ENCODE data around the gene CD34.
"Not testable (repeated sequence)": the region's sequence is repeated elsewhere in the genome, so short reads cannot be mapped to it uniquely, and the experiment has no call there.

CD34 gene

DNA sequence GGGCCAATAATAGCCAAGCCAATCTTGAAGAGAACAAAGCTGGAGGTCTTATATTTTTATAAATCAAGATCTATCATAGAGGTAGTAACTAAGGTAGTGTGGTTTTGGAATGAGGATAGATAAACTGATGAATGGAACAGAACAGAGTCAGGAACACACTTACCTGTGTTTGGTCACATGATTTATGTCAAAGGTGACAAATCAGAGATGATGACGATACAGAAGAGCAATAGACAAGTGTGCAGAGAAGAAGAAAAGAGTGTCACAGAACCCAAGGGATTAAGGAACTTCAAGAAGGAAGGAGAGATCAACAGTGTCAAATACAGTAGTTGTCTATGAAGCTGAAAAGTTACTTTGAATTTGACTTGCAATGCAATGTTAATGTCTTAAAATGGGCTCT lies 16.1 kb upstream of the CD34 start:
- no peak for DNase-seq

DNA sequence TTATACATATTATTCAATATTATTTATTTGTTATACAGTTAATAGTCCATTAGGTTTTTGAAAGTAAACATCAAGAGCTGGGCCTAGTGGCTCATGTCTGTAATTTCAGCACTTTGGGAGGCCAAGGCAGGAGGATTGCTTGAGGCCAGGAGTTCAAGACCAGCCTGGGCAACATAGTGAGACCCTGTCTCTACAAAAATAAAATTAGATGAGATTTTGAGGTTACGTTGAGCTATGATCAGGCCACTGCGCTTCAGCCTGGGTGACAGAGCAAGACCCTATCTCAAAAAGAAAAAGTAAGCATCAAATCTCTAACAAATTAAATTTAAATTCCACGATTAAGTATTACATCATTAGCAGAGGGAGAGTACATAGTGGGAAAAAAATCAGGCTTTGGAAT lies 15.0 kb upstream of the CD34 start:
- not testable (repeated sequence) for DNase-seq

DNA sequence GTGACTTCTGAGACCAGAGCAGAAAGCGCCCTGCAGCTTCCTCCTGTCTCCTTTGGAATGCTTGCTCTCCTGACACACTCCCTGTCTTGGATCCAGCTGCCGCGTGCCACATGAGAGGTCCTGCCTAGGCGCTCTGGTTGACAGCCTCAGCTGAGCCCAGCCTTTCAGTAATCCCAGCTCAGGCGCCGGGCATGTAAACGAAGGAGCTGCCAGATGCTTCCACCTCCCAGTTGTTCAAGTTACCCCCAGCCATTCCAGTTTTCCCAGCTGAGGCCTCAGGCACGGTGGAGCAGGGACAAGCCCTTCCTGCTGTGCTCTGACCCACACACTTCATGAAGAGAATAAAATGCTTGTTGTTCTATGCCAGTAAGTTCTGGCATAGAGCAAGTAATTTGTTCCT lies 14.3 kb upstream of the CD34 start:
- DNase-seq, result no peak

DNA sequence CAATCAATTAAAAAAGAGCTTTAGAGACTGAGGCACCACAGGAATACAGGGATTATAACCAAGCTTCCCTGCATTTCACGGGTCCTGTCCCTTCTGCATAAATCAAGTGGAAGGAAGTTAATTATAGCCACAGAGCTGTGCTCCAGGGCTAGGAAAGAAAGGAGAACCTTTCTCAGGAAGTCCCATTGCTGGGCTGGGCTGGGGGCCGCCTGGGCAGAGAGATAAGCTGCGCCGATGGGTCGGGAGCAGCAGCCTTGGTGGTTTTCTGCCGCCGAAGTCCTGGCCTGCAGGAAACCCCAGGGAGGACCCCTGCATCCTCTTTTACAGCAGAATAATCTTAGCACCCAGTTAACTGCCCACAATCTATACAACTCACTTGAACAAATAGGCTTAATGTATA lies 12.6 kb upstream of the CD34 start:
- DNase-seq, result peak; percentile 96

DNA sequence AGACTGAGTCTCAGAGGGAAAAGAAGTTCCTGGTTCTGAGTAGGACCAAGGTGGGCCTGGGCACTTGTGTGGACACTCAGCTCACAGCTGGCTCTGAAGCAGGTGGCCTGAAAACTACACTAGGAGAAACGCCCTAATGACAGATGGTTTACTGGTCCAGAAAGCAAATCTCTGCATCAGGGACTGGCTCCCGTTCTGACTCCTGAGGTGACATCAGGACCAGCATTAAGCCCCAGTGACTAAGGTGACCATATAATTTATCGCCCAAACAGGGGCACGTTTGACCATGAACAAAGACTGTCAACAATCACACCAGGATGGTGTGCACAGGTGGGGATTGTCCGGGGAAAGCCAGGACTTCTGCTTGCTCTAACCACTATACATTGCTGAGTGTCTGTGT lies 12.2 kb upstream of the CD34 start:
- no peak for DNase-seq

DNA sequence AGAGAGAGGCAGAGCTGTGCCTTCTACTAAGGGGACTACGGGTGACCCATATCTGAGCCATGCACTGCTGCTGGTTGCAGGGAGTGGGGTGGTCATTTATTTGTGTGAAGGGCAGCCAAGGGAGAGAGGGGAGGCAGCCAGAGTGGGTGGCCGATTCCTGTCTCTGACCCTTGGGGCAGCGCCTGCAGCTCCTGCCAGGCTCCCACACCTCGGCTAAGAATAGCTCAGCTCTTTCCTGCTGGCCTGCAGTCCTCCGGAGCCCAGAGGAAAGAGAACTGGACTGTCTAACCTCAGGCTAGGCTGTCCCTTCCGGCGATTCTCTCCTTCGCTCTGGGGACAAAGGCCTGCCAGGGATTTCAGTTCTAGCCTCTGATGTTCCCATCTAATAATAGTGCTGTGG lies 11.6 kb upstream of the CD34 start:
- DNase-seq, result no peak

DNA sequence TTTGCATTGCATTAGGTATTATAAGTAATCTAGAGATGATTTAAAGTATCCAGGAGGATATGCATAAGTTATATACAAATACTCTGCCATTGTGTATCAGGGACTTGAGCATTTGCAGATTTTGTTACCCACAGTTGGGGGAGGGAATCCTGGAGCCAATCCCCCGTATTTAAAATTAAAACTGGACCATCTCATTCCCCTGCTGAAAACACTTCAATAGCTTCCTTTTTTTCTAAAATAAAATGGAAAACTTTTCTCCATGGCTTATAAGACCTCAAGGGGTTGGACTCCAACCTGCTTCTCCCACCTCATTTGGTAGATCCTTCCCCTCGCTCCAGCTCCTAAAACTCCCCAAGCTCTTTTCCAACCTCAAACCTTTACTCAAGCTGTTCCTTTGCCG lies 10.4 kb upstream of the CD34 start:
- no peak for DNase-seq

DNA sequence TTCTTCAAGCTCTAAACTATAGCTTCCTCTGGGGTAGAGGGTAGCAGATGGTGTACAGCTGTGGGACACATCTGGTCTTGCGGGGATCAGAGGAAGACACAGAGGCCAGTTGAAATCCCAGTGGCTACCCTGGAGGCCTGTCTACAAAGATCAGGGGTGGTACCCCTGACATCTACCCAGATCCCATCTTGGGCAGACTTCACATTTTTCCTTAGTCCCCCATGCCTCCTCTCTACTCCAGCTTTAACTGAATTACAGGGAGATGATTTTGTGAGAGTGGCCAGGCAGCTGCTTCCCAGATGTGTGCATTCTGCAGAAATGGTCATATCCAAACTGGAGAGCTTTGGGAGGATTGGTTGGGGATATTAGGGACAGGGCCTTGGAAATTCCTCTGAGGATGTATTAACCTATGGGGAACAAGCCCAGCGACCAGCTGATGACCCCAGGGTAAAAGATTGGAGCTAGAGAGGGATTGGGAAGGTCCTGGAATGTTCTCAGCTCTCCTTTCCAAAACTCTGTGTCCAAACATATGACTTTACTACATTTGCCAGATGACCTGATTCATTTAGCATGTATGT lies 9.6 kb upstream of the CD34 start:
- DNase-seq, result no peak

DNA sequence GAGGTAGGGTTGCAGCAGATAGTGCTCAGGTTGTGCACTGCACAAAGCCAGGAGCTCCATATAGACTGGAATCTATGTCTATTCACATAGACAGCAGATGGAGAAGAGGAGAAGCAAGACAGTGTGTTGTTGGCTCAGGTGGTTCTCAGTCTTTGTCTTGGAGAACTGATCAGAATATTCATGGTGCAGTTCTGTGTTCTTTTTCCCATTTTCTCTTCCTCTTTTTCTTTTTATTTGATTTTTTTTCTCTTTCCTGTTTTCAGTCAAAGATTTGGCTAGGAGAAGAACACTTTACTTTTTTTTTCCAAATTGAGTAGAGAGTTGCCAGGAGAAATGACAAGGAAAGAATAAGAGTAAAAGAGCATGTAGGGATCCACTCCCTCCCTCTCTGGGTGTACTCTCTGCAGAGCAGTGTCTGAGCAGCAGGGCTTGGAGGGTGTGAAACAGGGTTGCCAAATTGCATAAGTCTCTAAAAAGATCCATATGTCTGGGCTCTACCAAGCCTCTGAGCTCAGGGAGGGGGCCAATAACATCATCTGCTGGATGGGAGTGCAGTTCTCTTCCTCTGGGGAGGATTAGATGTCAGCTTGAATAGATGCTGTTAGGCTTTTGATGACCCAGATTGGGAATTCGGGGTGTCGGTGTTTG lies 8.7 kb upstream of the CD34 start:
- DNase-seq, result no peak

DNA sequence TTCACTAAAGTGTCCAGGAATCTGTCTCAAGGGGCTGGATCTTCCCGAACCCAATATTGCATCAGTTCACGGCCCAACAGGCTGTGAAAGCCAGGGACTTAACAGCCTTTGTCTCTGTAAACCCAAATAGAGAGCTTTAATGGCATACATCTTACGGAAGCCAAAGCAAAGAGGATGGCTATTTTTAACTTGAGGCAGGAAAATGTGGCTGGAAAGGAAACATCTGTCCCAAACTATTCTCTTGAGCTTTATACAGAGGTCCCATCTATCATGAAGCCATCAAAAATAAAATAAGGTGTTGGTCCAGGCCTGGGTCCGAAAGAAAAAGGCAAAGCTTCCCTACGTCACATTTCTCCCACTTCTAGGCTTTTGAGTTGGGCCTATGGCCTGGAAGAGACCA lies 7.7 kb upstream of the CD34 start:
- DNase-seq, result peak; percentile 59

DNA sequence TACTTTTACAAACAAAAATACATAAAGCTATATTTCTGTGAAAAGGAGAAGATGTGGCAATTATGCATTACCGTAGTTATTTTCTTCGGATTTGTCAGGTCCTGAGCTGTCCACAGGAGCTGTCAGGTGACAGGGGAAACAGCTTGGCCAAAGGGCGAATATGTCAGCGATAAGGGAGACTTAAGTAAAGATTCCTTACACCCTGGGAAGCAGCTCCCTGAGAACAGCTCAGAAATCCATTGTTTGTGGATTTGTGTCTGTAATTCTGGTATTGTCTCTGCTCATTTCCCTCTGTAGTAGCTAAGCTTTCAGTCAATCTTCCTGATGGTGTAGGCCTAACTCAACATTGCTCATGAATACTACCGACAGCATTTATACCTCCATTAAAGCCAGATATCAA lies 7.1 kb upstream of the CD34 start:
- no peak for DNase-seq

DNA sequence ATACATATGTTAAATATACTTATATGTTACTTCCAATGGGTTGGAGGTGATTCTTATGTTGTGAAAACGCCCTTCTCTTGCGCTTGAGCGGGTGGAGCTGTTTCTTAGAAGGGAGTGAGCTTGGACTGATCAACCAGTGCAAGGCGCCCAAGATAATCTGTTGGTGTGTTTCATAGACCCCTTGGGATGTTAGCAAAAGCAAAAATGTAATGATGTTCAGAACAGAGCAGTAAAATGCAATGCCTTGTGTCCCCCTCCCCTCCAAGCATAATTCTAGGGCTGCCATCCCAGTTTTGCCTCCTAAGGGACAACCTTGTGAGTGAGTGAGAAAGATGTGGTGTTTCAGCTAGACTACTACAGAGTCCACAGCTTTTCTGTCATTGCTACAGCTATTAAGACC lies 6.2 kb upstream of the CD34 start:
- no peak for DNase-seq

DNA sequence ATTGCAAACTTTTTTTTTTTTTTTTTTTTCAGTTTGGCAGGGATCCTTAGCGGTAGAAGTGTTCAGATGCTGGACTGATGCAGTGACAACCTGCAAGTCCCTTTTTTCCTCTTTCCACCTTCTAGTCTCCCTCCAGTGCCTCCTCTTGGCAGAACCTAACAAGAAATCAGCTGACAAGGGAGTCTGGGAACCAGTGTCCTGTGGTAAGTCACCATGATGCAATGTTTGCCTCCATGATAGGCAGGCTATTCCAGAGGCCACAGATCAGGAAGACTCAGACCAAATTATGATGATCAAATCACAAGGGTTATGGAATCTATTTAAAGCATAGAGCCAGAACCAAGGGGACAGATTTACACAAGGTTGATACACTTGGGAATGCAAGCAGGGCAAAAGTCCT lies 3.0 kb upstream of the CD34 start:
- no peak for DNase-seq

DNA sequence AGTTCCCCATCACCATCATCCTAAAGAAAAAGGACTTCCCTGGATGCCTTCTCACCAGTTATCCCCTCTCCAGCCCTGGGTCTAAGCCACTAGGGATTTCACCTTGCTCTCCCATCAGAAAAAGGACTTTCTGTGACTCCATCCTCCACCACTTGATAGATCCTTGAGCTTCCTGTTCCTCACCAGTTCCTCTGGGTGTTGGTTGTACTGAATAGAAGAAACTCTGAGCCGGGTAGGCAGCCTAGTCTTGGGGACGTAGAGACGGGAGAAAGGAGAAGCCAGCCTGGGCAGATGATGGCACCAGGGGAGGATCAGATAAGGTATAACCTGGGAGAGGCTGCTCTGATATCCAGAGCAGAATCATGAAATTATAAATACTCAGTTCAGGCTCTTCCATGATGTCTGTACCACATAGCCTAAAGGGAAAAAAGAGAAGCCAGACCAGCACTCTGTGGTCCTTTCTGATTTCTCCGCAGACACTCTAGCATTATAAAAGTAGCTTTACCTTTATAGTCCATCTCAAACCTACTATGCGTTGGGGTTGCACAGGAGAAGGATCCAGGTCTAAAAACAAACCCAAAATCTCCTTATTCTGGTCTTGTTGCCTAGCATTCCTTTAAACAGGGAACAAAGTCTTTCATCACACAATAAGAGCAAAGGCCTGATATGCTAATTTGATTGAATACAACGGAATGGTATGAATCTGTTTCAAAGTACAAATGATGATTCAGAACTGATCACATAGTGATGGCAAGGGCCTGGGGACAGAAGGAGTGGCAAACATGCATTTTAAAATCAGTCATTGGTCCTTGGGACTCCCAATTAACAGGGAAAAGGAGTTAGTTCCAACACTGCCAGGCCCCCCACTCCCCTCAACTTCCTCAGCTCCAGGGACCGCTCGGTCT lies 1.2 kb upstream of the CD34 start:
- DNase-seq, result peak; percentile 49

DNA sequence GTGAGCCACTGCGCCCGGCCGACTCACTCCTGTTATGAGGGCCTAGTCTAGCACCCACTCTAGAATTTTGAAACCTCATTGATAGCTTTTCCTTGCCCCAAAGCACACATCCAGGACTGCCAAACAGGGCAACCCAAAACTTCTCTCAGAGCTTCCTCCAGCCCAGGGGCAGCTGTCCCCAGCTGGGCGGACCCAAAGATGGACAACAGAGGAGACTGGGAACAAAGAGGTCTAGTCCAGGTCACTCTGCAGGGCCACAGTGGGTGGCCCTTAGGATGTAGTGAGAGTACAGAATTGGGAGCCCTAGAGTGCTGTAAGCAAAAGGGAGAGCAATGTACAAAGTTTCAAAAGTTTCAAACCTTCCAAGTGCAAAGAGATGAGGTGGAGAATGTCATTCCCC lies 1.2 kb downstream of the CD34 start:
- no peak for DNase-seq

DNA sequence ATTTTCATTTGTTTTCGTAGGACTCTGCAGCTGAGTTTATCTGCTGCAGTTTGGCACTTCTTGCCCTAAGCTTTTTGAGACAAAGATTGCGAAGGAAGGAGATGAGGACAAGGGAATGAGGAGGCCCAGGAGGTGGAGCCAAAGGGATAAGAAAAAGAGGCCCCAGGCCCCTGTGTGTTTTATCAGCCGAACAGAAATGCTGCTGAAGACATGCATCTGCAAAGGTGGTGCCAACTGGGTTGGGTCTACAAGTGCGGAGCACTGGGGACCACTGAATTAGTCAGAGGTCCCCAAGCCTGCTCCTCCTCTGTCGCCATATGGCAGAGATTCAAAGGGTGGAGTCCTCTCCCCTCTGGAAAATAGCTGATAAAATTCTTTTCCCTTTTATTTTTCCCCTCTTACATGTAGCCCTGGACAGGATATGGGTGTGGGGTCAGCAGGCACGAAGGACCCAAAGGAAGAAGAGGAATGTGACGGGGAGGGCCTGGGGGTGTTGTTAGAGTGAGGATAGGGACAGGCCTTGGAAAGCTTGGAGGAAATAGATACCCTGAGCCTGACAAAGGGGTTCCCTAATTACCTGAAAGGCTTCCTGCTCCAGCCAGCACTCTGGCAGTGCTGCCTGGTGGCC lies 2.7 kb downstream of the CD34 start:
- peak; percentile 68 for DNase-seq

DNA sequence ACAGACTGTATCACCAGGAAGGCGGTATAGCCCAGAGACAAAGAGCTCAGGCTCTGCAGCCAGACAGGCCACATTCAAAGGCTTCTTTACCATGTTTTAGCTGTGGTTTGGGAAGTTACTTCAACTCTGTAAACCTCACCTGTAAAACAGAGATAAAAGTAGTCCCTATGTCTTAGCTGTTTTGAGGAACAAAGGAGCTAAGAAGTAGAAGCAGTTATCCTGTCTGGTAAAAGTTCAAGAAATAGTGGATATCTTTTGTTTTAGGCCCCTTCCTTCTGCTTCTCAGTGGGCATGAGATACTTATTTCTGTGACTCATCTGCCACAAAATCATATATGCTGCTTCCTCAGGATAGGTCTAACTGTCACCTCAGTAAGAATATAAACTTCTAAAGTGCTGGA lies 6.5 kb downstream of the CD34 start:
- peak; percentile 81 for DNase-seq

DNA sequence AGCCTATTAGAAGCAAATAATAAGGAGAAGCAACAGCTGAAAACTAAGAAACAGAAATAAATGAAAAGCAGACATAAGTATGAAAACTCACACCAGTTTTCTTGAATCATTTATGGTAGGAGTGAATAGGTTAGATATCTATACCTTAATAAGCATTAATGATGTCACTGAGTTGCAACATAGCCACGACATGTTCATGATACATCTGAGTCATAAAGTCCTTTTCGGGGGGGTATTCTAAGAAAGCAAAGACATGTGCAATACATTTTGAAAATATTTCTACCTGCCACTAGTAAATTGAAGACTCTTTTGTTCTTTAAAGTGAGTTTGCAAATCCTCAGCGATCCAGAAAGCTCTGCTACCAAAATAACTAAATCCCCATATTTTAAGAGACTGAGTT lies 7.2 kb downstream of the CD34 start:
- DNase-seq, result no peak

DNA sequence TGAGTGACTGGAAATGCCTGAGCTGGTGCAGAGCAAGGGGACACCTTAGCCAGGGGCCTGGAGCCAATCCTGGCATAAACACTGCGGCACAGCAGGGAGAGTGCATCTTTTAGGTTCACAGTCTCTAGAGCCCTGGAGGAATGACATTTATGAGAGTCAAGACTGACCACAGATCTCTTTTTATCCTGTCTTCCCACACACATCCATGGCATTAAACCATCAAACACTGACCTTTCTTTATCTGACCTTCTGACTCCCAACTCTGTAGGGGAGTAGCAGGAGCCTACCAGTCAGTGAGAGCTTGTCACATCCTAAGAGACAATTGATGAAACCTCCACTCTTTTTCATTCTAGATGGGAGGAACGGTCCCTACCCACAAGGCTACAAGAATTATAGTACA lies 7.9 kb downstream of the CD34 start:
- no peak for DNase-seq

DNA sequence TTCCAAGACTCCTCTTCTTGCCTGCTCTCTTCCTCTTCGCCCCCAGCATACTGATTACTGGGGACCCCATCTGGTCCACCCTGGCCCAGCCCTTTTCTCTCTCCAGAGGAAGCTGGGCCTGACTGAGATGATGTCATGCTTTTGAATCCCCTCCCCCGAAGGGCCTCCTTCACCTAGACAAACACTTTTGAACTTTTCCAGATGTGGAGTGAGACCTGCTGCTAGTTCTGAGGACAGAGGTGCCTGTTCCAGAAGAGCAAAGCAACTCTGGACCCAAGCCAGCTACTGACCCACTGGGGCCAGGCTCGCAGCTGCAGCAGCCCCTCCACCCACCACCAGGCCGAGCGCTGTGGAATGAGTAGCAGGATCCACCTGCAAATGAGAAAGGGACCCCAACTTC lies 8.4 kb downstream of the CD34 start:
- no peak for DNase-seq

DNA sequence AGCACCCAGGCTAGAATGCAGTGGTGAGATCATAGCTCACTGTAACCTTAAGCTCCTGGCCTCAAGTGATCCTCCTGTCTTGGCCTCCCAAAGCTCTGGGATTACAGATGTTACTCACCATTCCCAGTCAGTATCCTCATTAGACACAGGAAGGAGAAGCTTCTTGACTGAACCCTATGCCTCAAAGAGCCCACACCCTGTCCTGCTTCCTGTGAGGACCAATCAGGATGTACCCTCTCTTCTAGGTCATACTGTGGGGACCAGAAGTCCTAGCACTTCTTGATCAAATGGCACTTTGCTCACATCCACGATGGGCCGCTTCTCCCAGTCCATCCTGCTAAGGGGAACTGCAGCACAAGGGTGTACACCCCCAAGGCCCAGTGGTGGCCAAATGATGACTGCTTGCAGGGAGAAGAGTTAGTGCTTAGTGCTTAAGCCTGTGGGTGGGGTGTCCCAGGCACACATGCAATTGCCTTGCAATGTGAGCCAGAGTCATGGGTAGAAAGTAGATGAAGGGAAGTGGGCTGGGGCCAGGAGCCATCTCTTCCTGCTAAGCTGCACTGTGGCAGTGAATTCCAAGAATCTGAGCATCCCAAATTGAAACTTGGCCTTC lies 9.8 kb downstream of the CD34 start:
- DNase-seq, result no peak

DNA sequence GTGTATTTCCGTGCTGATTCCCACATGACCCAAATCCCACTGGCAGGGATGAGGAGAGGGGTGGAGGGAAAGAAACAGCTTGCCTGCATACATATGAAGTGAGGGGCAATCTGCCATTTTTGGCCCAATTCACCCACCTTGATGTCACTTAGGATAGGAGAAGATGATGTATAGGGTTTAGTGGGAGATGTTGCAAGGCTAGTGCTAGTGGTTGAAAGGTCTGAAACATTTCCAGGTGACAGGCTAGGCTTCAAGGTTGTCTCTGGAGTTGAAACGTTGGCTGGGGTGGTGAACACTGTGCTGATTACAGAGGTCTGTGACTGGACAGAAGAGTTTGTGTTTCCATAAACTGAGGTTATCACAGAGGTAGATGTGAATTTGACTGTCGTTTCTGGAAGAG lies 12.1 kb downstream of the CD34 start:
- no peak for DNase-seq

DNA sequence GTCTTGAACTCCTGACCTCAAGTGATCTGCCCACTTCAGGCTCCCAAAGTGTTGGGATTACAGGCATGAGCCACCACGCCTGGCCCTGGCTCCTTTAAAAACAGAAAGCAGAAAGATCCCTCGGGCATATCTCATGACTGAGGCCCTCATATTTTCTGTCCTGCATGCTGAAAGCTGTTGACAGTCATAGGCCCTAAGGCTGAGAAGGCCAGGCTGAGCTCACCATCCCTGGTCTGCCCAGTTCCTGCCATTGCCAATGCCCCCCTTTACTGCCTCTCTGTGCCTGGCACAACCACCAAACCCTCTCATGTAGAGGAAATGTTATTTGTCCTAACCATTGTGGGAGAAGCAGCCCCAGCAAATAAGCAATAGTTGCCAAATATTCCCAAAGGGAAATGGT lies 12.7 kb downstream of the CD34 start:
- DNase-seq, result no peak

All from GDM1 (cell line).